AG08396 (cell line): ENCODE data around the gene FOXD2.
A peak's percentile ranks its signal among the peaks of the same experiment; 100 is the strongest.

Experiments
- DNase-seq: peaks from one replicate; pipeline ENCODE4 v3.0.0; 2012; ENCODE audit warnings: low spot score, mixed read lengths

Gene FOXD2

DNA sequence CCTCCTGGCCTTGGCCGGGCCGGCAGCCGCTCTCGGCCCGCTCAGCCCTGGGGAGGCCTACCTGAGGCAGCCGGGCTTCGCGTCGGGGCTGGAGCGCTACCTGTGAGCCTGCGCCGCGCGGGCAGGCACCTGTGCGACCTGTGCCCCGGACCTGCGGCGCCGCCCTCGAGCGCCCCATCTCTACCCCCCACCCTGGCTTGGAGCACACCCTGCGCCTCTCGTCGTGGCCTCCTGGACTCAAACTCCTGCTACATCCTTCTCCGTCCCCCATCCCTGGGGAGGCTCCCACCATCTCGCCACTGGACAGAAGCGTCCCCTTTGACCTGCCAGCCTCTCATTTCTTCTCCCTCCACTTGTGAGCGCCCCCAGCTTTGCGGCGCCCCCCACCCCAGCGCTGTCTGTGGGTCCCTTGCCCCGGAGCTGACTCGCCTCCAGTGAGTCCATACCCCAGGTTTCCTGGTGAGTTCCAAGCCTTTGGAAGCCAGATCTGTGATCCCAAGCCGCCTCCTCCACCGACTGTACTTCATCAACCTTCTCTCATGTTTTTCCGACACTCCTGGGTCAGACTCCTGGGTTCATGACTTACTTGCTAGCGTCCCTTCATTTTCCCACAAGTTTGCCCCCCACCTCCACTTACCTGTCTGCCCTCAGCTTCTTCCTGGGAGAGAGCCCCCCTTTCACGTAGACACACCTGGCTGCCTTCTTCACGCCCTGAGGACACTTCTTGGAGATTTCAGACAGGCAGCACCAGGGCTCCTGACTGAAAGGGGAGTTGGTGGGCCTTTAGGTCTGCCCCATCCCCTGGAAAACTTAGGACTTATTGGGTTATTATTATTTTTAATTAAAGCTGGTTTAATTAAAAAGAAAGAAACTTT lies 20.4 kb upstream of the FOXD2 start:
- no peak for DNase-seq

DNA sequence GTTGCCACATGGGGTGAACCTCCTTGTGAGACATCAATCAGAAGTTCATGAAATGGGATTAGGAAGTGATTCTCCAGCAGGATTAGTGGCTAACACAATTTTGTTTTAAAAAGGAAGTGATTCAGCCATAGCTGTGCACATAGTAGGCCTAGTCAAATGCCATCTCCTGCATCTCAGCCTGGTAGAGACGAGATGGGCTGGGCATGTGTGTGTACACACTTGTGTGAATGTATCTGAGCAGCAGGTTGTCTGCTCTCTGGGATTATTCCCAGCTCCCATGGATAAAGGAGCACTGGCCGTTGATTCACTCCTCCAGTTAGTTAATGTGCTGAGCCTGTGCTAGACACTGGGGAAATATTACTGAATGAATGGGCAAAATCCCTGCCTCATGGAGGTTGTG lies 19.7 kb upstream of the FOXD2 start:
- DNase-seq, result no peak

DNA sequence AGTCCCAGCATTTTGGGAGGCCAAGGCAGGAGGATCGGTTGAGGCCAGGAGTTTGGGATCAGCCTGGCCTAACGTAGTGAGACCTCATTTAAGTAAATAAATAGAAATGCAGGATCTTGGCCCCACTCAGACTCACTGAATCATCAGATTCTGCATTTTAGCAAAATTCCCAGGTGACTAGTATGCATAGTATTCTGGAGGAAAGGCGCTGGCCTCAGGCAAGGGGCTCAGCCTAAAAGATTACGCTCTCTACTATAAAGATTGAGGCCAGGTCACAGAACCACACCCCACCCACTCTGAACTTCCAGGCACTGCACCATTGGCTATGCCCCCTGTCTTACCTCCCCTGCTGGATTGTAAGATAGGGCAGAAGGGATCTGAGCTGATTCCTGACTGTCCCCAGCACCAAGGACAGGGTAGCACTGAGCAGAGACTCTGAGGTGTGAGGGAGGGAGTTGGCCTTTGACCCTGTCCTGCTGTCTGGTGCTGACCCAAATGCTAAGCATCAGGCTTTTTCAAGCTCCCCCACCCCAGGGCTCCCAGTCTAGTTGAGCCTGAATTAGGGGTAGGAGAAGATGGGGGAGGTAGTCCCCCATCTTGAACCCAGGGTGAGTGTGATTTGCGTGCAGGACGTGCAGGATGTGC lies 19.0 kb upstream of the FOXD2 start:
- DNase-seq, result no peak

DNA sequence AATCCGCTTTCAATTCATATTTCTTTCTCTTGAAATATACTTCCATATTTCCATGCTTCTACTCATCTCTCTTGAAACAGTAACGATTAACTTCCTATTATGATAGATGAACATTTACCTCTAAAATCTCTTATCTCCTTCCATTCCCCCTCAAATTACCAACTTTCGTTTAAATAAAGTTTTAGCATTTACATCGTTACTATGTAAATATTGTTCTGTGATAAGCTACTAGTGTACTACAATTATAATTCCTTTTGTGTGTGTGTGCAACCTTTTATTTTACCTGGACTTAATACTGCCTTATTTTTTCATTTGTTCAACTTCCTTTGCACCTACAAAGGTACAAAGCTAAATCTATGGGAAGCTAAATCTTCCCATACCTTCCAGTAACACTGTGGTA lies 17.3 kb upstream of the FOXD2 start:
- DNase-seq, result no peak

DNA sequence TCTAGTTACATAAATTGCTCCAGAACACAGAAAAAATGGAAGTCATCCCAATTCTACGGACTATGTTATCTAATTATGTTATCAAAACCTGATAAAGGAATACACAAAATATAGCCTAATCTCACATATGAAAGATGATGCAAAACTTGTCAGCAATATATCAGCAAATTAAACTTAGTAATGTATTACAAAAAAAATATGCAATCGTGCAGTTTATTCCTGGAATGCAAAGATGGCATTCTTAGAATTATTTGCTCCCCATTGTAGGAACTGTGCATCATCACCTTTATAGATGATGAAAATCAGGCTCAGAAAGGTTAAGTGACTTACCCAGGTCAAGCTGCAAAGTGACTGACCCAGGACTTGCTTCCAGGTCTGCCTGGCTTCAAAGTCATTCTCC lies 14.0 kb upstream of the FOXD2 start:
- no peak for DNase-seq

DNA sequence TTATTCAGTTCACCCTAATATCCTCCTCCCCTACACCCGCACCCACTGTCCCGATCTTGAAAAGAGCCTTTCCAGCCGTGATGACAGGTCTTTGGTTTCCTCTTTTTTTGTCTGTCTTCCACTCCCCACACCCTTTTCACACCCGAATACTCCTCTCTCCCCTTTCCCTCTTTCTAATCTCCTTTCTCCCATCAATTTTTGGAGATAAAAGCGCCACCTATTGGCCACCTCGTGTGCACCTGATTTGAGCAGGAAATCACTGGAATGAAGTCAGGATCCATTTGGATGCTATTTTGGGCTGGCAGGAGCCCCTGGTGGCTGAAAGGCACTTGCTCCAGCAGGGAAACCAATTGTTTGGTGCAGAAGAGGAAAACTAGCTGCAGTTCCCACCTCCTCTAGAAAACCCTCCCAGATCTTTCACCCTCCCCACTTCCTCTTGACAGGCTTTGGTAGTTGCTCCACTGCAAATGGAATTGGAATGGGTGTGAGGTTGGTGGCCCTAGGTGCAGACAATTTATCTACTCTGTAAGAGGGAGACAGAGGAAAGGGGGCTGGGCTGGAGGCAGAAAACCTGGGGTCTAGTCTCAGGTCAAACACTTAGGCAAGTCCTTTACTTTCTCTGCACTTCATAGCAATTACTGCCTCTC lies 13.4 kb upstream of the FOXD2 start:
- peak; percentile 69 for DNase-seq

DNA sequence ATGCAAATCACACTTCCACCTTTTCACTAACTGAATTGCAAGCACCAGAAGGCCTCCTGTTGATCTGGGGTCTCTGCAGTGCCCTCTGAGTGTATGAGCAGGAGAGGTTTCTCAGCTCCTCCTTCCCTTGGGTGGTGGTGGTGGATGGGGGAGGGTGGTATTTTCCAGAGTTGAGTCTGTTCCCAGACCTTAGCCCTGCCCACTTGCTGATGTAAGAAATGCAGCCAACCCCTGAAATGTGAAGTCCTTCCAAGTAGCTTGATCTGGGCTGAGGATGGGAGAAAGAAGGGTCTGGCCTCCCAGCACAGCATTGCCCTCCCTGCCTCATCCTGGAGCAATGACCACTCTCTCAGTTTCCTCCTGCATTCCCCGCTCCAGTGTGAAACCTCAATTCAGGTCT lies 6.3 kb upstream of the FOXD2 start:
- DNase-seq, result peak; percentile 79

DNA sequence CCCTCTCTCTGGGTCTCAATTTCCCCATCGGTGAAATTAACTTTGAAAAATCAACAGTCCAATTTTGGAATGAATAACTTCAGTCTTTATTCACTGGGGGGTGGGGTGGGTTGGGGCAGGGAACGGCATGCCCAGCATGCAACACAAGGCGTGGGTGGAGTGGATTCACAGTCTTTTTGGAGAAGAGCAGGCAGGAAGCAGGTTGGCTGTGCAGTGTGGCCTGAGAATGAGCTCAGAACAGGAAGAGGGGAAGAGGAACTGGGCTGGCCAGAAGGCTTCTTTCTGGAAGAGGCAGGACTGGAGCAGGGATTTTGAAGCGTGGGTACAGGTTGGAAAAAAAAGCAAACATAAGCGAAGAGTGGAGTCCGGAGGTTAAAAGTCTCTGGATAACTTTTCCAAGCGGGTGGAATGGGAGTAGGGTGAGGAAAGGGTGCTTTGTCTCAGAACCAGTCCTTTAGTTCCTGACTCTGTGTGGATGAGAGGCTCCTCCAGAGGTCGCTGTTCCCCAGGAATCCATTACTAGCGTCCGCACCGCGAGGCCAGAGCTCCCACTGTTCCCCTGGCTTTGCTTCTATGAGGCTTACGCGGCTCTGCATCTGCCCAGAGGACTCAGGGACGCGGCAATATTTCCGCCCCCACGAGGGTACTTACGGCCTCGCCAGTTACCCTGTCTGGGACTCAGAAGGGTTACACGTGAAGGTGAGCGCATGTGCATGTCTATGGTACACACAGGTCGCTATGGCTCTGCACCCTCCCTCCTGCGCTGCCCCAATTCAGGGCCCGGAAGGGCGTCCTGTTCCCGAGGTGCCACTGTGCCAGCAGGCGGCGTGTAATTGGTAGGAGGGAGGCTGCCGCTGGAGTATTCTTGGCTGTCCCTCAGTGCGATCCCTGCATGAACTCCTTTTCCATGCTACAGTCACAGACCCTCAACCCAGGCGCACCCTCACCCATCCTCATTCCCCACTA lies 5.5 kb upstream of the FOXD2 start:
- DNase-seq, result peak; percentile 79

DNA sequence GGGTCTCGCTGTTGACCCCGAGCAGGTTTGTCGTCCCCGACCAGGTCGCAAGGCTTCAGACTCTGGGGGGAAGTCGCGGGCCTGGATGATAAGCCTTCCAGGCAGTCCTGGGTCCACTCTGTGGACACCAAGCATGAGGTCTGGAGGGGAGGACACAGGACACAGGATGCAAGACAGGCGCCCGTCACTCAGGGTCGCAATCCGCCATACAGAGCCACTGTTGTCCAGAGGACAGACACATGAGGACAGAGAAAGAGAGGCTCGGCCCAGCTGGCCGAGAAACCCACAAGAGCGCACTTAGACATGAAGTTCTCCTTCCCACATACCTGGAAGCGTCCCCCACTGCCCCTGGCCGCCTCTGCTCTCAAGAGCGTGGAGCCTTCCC lies 4.8 kb upstream of the FOXD2 start:
- DNase-seq, result no peak

DNA sequence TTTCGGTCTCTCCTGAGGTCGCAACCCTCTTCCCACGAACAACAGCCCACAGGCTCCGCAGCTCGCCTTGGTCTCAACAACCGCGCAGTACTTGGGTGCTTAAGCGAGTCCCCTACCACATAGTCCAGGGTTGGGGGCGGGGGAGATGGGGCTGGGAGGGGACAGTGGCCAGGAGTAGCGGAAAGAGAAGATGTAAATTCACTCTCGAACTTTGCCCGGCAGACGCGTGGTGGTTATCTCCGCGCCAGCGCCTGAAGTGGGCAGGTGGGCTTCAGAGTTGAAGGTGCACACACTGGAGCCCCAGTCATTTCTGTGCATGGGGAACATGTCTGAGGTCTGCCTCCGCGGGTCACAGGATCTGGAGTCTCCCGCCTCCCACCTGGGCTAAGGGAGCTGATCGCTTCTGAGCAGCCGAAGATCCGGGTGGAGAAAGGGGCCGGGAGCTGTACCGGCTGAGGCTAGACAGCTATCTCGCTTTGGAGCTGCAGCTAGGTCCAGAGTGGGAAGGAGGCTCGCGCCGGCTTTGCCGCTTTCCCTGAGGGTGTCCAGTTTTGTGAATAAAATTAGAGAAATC lies 4.3 kb upstream of the FOXD2 start:
- DNase-seq, result no peak

DNA sequence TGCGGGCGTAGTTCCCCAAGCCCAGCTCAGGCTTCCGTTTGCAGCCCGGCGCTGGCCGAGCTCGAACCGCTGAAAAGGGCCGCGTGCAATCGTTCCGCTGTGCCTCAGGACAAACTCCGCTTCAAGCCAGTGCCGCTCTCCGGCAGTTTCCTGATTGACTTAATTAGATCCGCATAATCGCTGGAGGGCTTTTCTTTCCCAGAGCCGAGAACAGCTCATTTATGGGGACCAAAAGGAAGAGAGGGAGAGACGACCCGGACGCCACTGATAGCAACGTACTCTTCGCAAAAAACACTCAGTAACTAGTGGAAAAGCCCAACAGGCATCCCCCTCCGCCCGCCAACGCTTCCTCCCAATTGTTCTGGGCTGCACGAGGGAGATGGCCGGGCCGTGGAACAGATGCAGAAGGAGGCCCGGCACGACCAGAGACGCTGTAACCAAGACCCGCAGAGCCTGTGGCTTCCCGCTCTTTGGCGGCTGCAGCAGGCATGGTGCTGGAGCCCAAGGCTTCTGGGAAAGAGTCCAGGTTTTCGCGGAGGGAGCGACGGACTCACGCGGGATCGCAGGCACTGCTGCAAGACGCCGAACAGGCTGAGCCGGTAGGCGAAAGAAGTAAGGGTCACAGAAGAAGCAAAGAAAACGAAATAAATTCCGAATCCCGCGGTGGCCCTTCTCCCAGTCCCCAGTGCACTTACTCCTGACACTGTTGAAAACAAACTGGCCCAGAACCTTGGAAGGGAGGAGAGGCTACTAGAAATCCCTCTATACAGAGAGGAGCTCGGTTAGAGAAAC lies 3.6 kb upstream of the FOXD2 start:
- peak; percentile 68 for DNase-seq

DNA sequence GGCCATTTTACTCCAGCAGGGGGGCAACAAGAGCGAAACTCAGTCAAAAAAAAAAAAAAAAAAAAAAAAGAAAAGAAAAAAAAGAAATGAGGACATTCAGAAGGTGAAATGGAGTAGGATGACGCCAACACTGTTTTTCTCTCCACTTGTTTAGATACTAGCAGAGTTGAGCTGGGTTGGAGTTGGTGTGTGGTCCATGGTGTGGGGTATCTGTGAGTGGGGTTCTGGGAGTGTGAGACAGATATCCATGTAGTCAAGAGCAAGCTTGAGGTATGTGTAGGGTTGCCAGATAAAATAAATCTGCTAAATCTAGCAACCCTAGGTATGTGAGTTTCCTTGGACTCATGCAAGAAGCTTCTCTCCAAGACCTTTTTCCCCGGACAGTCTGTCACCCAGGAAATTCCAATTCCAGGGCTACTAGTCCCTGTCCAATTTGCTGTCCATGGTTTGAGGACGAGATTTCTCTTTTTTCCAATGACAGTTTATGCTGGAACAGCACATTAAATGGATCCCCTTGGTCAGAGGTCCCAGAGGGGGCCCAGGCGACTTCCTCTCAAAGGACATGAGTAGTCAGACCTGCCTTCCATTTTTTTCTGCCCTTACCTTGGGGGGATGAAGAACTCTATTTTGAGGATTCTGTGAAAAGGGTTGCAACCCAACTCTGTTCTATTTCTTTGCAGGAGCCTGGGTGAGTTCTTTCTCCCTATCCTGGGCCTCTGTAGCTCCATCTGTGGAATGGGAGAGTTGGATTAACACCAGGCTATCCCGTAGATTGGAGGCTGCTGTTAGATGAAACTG lies 2.1 kb upstream of the FOXD2 start:
- DNase-seq, result no peak

DNA sequence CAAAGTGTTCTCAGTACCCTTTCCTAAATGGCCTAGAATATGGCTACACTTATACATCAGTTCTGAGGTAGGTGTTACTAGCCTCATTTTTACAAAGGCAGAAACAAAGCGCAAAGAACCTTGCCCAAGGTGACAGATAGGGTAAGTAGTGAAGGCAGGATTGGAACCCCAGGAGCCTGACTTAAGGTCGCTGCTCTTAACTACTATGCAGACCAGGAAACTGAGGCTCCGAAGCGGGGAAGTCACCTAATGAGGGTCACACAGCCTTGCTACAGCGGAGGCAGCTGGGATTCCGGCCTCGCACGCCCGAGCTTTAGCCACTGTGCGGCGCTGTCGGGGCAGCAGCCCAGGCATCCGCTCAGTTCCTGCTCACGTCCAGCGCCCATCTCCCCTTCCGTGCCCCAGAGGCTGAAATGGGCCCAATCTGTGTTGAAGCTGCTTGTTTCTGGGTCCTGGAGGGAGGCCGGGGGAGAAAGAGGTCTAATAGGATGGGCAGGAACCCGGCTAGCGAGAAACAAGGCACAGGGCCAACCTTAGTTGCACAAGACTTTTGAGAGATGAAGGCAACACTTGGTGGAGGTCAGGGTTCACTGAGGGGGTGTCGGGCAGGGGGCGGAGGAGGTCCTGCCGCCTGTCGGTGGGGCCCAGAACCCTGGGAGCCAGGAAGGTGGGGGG lies 1.4 kb upstream of the FOXD2 start:
- peak; percentile 90 for DNase-seq

DNA sequence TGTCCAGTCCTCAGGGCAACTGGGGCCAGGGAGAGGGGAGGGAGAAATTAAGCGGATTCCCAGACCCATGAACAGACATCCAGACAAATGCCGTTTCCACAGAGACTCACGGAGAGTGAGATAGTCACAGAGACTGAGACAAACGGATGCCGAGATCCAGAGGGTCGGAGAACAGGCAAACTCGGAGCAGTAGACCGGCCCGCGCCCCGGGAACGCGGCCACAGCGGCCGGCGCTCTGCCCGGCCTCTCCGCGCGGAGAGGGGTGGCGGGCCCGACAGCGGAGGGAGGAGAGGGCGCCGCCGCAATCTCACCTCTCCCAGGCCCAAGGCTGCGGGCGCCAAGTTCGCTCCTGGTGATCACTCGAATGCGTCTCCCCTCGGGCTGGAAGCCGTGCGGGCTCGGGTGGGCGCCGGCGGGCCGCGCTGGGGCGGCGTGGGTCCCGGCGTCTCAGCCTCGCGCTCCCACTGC lies 831 bp upstream of the FOXD2 start:
- peak; percentile 63 for DNase-seq

DNA sequence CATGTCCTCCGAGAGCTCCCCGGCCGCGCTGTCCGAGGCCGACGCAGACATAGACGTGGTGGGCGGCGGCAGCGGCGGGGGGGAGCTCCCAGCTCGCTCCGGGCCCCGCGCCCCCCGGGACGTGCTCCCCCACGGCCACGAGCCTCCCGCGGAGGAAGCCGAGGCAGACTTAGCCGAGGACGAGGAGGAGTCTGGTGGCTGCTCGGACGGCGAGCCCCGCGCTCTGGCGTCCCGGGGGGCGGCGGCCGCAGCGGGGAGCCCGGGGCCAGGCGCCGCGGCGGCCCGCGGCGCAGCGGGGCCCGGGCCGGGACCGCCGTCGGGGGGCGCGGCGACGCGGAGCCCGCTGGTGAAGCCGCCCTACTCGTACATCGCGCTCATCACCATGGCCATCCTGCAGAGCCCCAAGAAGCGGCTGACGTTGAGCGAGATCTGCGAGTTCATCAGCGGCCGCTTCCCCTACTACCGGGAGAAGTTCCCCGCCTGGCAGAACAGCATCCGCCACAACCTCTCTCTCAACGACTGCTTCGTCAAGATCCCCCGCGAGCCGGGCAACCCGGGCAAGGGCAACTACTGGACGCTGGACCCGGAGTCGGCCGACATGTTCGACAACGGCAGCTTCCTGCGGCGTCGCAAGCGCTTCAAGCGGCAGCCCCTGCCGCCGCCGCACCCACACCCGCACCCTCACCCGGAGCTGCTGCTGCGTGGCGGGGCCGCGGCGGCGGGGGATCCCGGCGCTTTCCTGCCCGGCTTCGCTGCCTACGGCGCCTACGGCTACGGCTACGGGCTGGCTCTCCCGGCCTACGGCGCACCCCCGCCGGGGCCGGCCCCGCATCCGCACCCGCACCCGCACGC lies 547 bp downstream of the FOXD2 start:
- no peak for DNase-seq

DNA sequence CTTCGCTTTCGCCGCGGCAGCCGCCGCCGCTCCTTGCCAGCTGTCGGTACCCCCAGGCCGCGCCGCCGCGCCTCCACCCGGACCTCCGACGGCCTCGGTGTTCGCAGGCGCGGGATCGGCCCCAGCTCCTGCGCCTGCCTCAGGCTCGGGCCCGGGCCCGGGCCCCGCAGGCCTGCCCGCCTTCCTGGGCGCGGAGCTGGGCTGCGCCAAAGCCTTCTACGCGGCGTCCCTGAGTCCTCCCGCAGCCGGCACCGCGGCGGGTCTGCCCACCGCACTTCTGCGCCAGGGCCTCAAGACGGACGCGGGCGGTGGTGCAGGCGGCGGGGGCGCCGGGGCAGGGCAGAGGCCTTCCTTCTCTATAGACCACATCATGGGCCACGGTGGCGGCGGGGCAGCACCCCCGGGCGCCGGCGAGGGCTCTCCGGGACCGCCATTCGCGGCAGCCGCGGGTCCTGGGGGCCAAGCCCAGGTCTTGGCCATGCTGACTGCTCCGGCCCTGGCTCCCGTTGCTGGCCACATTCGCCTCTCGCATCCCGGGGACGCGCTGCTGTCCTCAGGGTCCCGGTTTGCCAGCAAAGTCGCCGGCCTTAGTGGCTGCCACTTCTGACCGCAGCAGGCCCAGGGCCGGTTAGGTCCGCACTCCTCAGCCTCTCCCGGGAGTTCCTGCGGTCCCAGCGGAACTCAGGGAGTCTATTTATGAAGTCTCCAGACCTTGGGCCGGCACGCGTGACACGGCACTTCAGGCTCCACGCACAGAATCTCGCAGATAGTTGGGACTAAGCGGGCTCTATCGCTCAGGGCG lies 1.4 kb downstream of the FOXD2 start:
- DNase-seq, result no peak

DNA sequence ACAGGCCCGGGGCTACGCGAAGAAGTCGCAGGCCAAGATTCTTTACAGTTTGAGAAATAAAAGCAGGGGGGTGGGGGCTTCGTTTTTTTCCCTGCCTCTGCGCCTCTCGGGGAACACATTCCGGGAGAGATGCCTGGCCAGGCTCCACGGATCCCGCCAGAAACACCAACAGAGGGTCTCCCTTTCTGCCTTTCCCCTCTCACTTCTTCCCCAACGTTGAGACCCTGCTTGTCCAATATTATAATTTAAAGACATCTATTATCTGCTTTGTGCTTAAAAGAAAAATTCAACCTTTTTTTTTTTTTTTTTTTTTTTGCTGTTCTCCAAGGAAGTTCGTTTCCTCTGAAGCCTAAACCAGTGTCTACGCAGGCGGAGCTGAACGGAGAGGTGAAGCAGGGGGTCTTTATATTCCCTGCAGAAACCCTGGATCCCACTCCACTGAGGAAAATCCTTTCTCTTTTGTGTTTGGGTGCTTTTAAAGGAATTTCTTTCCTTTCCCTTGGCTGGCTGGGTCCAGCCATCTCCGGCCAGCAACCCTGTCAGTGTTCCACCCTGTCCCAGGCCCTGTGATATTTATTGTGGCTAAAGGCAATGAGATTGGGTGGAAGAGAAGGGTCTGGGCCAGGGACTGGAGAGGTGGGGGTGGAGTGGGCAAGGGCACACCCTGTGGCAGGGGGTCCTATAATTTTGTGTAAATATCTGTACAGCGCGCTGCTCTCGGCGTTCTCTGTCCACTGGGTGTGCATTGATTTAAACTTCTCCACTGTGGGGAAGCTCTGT lies 2.2 kb downstream of the FOXD2 start:
- no peak for DNase-seq
